ENCODE measurements around the gene SEMA5A.

Gene SEMA5A

GRCh38 chr5:9533096-9533495 lies 12.8 kb downstream of the SEMA5A start:
- TF ChIP-seq CTCF (IDR thresholded peaks at IDR 0.05): no peak
- no peaks in the 10 kb centered on the region for H3K79me2 ChIP-seq
- H3K27ac ChIP-seq: no peak overlapping the region
- no peak overlapping the region for H2AFZ ChIP-seq
- no peaks in the 10 kb centered on the region for H3K27me3 ChIP-seq (ENCODE audit: control insufficient read depth, insufficient read depth, low read length)
- no peaks in the 10 kb centered on the region for H3K9me3 ChIP-seq (ENCODE audit: control insufficient read depth, low read length)
- no peak overlapping the region for H3K4me2 ChIP-seq (ENCODE audit: low read length)
- H3K9ac ChIP-seq: no peak overlapping the region
- no peaks in the 10 kb centered on the region for H3K4me1 ChIP-seq
- H3K36me3 ChIP-seq (ENCODE audit: control insufficient read depth, insufficient read depth, low read length): no peaks in the 10 kb centered on the region
- no peak overlapping the region for H3K4me3 ChIP-seq (ENCODE audit: low read depth, low read length)

- H3K36me3 ChIP-seq (ENCODE audit: control insufficient read depth, insufficient read depth, low read length): no peaks in the 10 kb centered on the region
These were observed 16.4 kb downstream of the SEMA5A start for GRCh38 chr5:9529513-9529912.

GRCh38 chr5:9529041-9529480 lies 16.8 kb downstream of the SEMA5A start:
- TF ChIP-seq CTCF (IDR thresholded peaks at IDR 0.05): no peak
- Histone ChIP-seq H3K9ac (no peak overlapping the region), H3K9me3 (ENCODE audit: control insufficient read depth, low read length) (no peaks in the 10 kb centered on the region), H3K79me2 (no peaks in the 10 kb centered on the region), H3K4me3 (ENCODE audit: low read depth, low read length) (no peak overlapping the region), H3K27ac (no peak overlapping the region), H3K4me1 (no peaks in the 10 kb centered on the region), H3K4me2 (ENCODE audit: low read length) (no peak overlapping the region), H3K27me3 (ENCODE audit: control insufficient read depth, insufficient read depth, low read length) (no peaks in the 10 kb centered on the region), H2AFZ (no peak overlapping the region), H3K36me3 (ENCODE audit: control insufficient read depth, insufficient read depth, low read length) (no peaks in the 10 kb centered on the region)

More at GRCh38 chr5:9529513-9529912, 16.4 kb downstream of the SEMA5A start:
- Histone ChIP-seq H3K27ac (no peak overlapping the region), H2AFZ (no peak overlapping the region), H3K4me3 (ENCODE audit: low read depth, low read length) (no peak overlapping the region), H3K9ac (no peak overlapping the region), H3K9me3 (ENCODE audit: control insufficient read depth, low read length) (no peaks in the 10 kb centered on the region), H3K79me2 (no peaks in the 10 kb centered on the region), H3K4me1 (no peaks in the 10 kb centered on the region), H3K4me2 (ENCODE audit: low read length) (no peak overlapping the region), H3K27me3 (ENCODE audit: control insufficient read depth, insufficient read depth, low read length) (no peaks in the 10 kb centered on the region)
- no peak for TF ChIP-seq CTCF (IDR thresholded peaks at IDR 0.05)

- Histone ChIP-seq H3K9me3 (ENCODE audit: control insufficient read depth, low read length) (no peaks in the 10 kb centered on the region), H2AFZ (no peak overlapping the region), H3K36me3 (ENCODE audit: control insufficient read depth, insufficient read depth, low read length) (no peaks in the 10 kb centered on the region), H3K27me3 (ENCODE audit: control insufficient read depth, insufficient read depth, low read length) (no peaks in the 10 kb centered on the region), H3K4me2 (ENCODE audit: low read length) (no peak overlapping the region), H3K4me1 (no peaks in the 10 kb centered on the region), H3K9ac (no peak overlapping the region), H3K27ac (no peak overlapping the region), H3K79me2 (no peaks in the 10 kb centered on the region), H3K4me3 (ENCODE audit: low read depth, low read length) (no peak overlapping the region)
- TF ChIP-seq CTCF (IDR thresholded peaks at IDR 0.05): no peak
These were observed 20.9 kb downstream of the SEMA5A start for GRCh38 chr5:9524941-9525340.

- no peaks in the 10 kb centered on the region for H3K9me3 ChIP-seq (ENCODE audit: control insufficient read depth, low read length)
- no peaks in the 10 kb centered on the region for H3K4me1 ChIP-seq
- H3K27ac ChIP-seq: no peak overlapping the region
- H3K4me2 ChIP-seq (ENCODE audit: low read length): no peak overlapping the region
- no peak overlapping the region for H2AFZ ChIP-seq
- H3K4me3 ChIP-seq (ENCODE audit: low read depth, low read length): no peak overlapping the region
- no peaks in the 10 kb centered on the region for H3K36me3 ChIP-seq (ENCODE audit: control insufficient read depth, insufficient read depth, low read length)
- H3K79me2 ChIP-seq: no peaks in the 10 kb centered on the region
- H3K27me3 ChIP-seq (ENCODE audit: control insufficient read depth, insufficient read depth, low read length): no peaks in the 10 kb centered on the region
- TF ChIP-seq CTCF (IDR thresholded peaks at IDR 0.05): no peak
- no peak overlapping the region for H3K9ac ChIP-seq
These were observed 22.6 kb downstream of the SEMA5A start for GRCh38 chr5:9523090-9523823.
